AML-193 (cell line): ENCODE data around the gene AAMP.
A peak's percentile ranks its signal among the peaks of the same experiment; 100 is the strongest.
"Not testable (repeated sequence)": the region's sequence is repeated elsewhere in the genome, so short reads cannot be mapped to it uniquely, and the experiment has no call there.

ENCODE experiments used
- DNase-seq, 2 experiments: peaks; one replicate each; lab custom pipeline; 2025; lab: John Stamatoyannopoulos, UW

AAMP gene, protein sequence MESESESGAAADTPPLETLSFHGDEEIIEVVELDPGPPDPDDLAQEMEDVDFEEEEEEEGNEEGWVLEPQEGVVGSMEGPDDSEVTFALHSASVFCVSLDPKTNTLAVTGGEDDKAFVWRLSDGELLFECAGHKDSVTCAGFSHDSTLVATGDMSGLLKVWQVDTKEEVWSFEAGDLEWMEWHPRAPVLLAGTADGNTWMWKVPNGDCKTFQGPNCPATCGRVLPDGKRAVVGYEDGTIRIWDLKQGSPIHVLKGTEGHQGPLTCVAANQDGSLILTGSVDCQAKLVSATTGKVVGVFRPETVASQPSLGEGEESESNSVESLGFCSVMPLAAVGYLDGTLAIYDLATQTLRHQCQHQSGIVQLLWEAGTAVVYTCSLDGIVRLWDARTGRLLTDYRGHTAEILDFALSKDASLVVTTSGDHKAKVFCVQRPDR

GRCh38 chr2:218269900-218270720, at the start of gene AAMP, which contains the start of gene PNKD:
TSS of gene AAMP (minus strand) at chr2:218270137. CDS start at chr2:218270086, 51 bp downstream.
TSS of gene PNKD (plus strand) at chr2:218270519. CDS start at chr2:218270536, 17 bp downstream.
- peak; percentile 99 for DNase-seq

- DNase-seq = no peak
Measured at GRCh38 chr2:218318241-218318640, 48.3 kb upstream of the AAMP start.

- DNase-seq = no peak
Measured at GRCh38 chr2:218317835-218318234, 47.9 kb upstream of the AAMP start.

DNA sequence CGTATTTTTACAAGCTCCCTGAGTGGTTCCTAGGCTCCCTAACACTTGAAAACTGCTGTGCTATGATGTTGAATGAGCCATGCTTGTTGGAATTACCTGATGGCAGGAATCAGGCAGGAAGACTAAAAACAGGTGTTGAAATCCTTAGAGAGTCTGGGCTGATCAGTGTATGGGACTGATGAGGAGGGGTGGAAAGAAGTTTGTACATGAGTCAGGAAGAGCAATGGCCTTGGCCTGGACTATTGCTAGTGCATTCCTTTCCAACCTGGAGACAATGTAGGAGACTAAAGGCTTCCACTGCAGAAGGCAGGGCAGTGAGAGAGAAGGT, 47.3 kb upstream of the AAMP start:
- no peak for DNase-seq

- no peak for DNase-seq
Measured at GRCh38 chr2:218315397-218315796, 45.5 kb upstream of the AAMP start.

- DNase-seq = not testable (repeated sequence)
Measured at GRCh38 chr2:218314764-218315163, 44.8 kb upstream of the AAMP start.

DNA sequence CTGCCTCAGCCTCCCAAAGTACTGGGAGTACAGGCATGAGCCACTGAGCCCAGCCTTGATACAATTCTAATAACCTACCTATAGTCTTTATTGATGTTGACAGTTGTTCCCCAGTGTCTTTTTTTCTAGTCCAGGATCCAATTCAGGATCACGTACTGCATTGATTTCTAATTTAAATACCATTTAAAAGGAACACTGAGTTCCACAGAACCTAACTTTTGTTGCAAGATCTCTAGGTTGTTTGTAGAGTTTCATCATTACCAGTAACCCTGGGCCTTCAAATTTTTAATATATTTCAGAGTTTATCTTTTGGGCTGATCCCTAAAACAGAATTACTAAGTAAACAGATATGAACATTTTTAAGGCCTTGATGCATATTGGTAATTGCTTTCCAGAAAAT, 43.4 kb upstream of the AAMP start:
- DNase-seq = no peak

DNA sequence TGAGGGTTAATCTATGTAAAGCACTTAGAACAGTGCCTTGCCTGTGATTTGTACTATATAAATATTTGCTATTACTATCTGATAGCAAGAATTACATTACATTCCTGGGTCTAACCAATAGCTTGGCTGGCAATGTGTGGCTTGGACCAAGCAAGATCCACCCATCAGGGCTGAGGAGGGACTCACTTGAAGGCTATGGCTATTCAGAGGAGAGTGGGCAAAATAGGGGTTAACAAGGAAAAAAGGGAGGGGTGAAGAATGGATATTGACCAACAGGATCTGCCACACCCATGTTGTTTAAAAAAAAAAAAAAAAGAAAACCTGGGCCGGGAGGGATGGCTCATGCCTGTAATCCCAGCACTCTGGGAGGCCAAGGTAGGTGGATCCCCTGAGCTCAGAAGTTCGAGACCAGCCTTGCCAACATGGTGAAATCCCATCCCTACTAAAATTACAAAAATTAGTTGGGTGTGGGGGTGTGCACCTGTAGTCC, 42.4 kb upstream of the AAMP start:
- DNase-seq = no peak

GRCh38 chr2:218311541-218312266, 41.8 kb upstream of the AAMP start:
- DNase-seq = not testable (repeated sequence)

GRCh38 chr2:218310853-218311540, 41.1 kb upstream of the AAMP start:
- DNase-seq = no peak

DNA sequence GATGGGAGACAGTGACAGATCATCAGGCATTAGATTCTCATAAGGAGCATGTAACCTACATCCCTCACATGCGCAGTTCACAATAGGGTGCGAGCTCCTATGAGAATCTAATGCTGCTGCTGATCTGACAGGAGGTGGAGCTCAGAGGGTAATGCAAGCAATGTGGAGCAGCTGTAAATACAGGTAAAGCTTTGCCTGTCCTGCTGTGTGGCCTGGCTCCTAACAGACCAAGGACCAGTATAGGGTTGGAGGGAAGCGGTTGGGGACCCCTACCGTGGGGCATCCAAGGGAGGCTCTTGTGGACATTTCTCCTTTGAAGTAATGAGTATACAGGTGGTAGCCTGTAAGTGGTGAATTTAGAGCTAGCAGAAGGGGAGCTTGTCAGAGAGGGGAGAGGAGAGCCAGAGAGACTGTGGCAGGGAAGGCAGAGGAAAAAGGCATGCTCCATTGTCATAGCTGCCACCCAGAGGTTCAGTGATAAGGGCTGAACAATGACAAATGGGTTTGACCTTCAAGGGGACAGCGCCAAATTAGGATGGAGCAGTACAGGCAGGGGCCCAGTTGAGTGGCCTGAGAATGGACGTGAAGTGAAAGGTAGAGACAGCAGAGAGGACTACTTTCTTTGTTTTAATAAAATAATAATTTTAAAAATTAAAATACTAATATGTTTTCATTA, 37.6 kb upstream of the AAMP start:
- DNase-seq = no peak

DNA sequence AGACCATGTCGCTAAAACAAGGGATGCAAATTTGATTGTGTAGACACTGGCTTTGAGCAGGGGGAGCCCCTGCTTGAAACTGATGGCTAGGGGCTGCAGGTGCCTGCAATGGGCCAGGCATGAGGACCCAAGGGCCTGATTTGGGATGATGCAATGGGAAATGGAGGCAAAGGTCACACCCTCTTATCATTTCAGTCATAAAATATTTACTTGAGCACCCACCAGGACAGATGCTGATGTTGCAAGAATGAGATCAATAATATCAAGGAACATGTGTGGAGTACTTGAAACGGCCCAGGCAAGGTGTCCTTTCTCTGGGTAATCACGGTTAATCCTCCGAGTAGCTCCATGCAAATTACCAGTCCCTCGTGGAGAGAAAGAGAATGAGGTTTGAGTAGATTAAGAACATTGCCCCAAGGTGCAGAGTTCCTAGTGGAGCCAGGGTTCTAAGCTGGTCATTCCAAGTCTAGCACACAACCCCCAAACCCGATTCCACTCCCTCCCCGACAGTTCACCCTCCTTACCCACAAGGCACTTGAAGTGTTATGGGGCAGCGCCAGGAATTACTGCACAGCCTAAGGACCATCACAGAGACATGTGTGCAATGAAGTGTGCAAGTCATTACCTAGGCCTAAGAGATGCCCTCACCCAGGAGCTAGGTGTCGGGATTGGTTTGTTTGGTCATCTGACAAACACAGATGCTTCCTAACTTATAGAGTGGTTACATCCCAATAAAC, 36.4 kb upstream of the AAMP start:
- DNase-seq = no peak

GRCh38 chr2:218305383-218305782, 35.4 kb upstream of the AAMP start:
- DNase-seq = no peak

- DNase-seq = peak; percentile 84 to 89
Measured at GRCh38 chr2:218301176-218301819, 31.4 kb upstream of the AAMP start.

- no peak for DNase-seq
Measured at GRCh38 chr2:218300141-218300540, 30.2 kb upstream of the AAMP start.

- DNase-seq = no peak
Measured at GRCh38 chr2:218298314-218298875, 28.5 kb upstream of the AAMP start.

DNA sequence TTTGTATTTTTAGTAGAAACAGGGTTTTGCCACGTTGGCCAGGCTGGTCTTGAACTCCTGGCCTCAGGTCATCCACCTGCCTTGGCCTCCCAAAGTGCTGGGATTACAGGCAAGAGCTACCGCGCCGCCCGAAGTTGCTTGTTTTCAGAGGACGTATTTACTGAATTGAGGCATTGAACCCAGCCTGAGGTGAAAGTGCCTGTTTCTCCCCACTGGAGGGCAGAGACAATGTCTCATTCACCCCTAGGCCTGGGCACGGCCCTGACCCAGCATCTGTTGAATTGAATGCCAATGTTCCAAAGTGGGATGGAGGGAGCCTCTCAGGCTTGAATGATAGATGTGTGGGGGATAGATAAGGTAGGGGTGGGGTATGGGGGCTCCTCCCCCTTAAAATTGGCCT, 26.9 kb upstream of the AAMP start:
- no peak for DNase-seq

DNA sequence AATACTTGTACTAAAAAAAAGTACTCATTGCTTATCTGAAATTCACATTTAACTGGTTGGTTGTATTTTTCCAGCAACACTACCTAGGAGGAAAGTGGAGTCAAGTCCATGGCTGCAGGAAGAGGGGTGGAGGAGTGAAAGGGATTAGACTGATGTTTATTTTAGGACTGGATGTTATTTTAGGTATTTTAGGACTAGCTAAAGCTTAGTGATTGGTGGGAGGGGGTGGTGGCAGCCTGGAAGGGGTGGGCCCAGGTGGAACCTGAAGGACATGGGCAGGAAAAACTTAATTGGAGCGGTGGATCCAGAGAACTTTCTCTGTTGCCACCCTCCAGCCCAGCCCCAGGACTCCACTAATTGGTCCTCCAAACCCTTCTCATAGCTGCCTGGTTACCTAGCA, 26.3 kb upstream of the AAMP start:
- DNase-seq = no peak

DNA sequence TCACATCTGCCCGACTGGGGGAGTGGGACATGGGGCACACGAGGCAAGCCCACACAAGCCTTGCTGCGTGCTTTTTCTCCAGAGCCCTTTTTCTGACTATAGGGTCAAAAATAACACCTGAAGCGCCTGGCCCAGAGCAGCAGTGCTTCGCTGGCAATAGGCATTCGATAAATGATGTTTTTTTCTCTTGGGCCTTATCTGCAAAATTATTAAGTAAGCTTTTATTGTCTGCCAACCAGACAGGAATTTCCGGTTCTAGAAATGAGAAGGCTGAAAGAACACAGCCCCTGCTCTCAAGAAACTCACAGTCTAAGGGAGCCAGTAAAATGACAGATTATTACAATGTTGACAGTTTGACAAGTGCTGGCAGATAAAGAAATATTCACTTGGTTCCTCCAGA, 25.1 kb upstream of the AAMP start:
- no peak for DNase-seq
